Adipocyte (in vitro differentiated cells): ENCODE measurements around the gene C5orf24.

Experiments used
- DNase-seq: peaks from one replicate; pipeline ENCODE4 v3.0.0-alpha.2; 2015; ENCODE audit warnings: low read depth
- H3K27me3 ChIP-seq: replicated peaks from 2 replicates; pipeline ENCODE4 v1.7.0; 2013; ENCODE audit warnings: mild to moderate bottlenecking, low read length, moderate library complexity; ENCODE audit not compliant: control insufficient read depth, insufficient read depth
- H3K36me3 ChIP-seq: 2 replicates; pipeline ENCODE4 v1.7.0; 2013; ENCODE audit warnings: low read length, mild to moderate bottlenecking, moderate library complexity; ENCODE audit not compliant: control insufficient read depth, insufficient read depth, severe bottlenecking
- H3K4me1 ChIP-seq: 2 replicates; pipeline ENCODE4 v1.7.0; 2013; ENCODE audit warnings: mild to moderate bottlenecking, low read length, moderate library complexity; ENCODE audit not compliant: control insufficient read depth, insufficient read depth
- H3K4me3 ChIP-seq: 2 replicates; pipeline ENCODE4 v1.7.0; 2013; ENCODE audit warnings: mild to moderate bottlenecking, low read length, moderate library complexity
- H3K9ac ChIP-seq: 2 replicates; pipeline ENCODE4 v1.7.0; 2013; ENCODE audit warnings: mild to moderate bottlenecking, low read length, moderate library complexity
- H3K9me3 ChIP-seq: 2 replicates; pipeline ENCODE4 v1.7.0; 2013; ENCODE audit warnings: mild to moderate bottlenecking, low read length, moderate library complexity; ENCODE audit not compliant: control insufficient read depth

C5orf24 gene

GRCh38 chr5:134889335-134889734 lies 43.6 kb downstream of the C5orf24 start:
- H3K9ac ChIP-seq, result no peak overlapping the region
- no peak for DNase-seq
- no peaks in the 10 kb centered on the region for H3K4me1 ChIP-seq
- no peaks in the 10 kb centered on the region for H3K9me3 ChIP-seq
- H3K36me3 ChIP-seq, result no peaks in the 10 kb centered on the region
- H3K27me3 ChIP-seq, result no peaks in the 10 kb centered on the region
- H3K4me3 ChIP-seq, result no peak overlapping the region

GRCh38 chr5:134891473-134891872 lies 45.7 kb downstream of the C5orf24 start:
- Histone ChIP-seq H3K9me3 (no peaks in the 10 kb centered on the region), H3K4me3 (no peak overlapping the region), H3K4me1 (no peaks in the 10 kb centered on the region), H3K27me3 (no peaks in the 10 kb centered on the region), H3K9ac (no peak overlapping the region), H3K36me3 (peaks cover 4% of the 10 kb centered on the region)
- no peak for DNase-seq

- no peaks in the 10 kb centered on the region for H3K9me3 ChIP-seq
- H3K4me3 ChIP-seq, result no peak overlapping the region
- H3K27me3 ChIP-seq, result no peaks in the 10 kb centered on the region
- no peaks in the 10 kb centered on the region for H3K4me1 ChIP-seq
- no peak overlapping the region for H3K9ac ChIP-seq
- peaks cover 6% of the 10 kb centered on the region for H3K36me3 ChIP-seq
- no peak for DNase-seq
These were observed 46.5 kb downstream of the C5orf24 start for GRCh38 chr5:134892282-134892681.

GRCh38 chr5:134892926-134893325 lies 47.2 kb downstream of the C5orf24 start:
- Histone ChIP-seq H3K4me3 (no peak overlapping the region), H3K27me3 (no peaks in the 10 kb centered on the region), H3K36me3 (peaks cover 9% of the 10 kb centered on the region), H3K9ac (no peak overlapping the region), H3K4me1 (no peaks in the 10 kb centered on the region), H3K9me3 (no peaks in the 10 kb centered on the region)
- no peak for DNase-seq

GRCh38 chr5:134893748-134894505 lies 48.2 kb downstream of the C5orf24 start:
- Histone ChIP-seq H3K4me1 (no peaks in the 10 kb centered on the region), H3K27me3 (no peaks in the 10 kb centered on the region), H3K9me3 (no peaks in the 10 kb centered on the region), H3K9ac (no peak overlapping the region), H3K4me3 (no peak overlapping the region), H3K36me3 (peaks cover 9% of the 10 kb centered on the region)
- no peak for DNase-seq

GRCh38 chr5:134902071-134902801 lies 56.5 kb downstream of the C5orf24 start:
- Histone ChIP-seq H3K4me3 (no peak overlapping the region), H3K9me3 (no peaks in the 10 kb centered on the region), H3K27me3 (no peaks in the 10 kb centered on the region), H3K36me3 (peaks cover 14% of the 10 kb centered on the region), H3K9ac (no peak overlapping the region), H3K4me1 (no peaks in the 10 kb centered on the region)
- DNase-seq, result no peak

GRCh38 chr5:134904610-134905245 lies 59.0 kb downstream of the C5orf24 start, which contains the start of gene PCBD2:
TSS of gene PCBD2 (plus strand) at chr5:134905131. CDS start at chr5:134905140, 9 bp downstream.
- DNase-seq, result peak; percentile 95

GRCh38 chr5:134905246-134905996 lies 59.7 kb downstream of the C5orf24 start:
- Histone ChIP-seq H3K9ac (peak overlapping the region; percentile 96), H3K9me3 (no peaks in the 10 kb centered on the region), H3K4me1 (no peaks in the 10 kb centered on the region), H3K36me3 (no peaks in the 10 kb centered on the region), H3K27me3 (no peaks in the 10 kb centered on the region), H3K4me3 (peak overlapping the region; percentile 96)
- DNase-seq, result peak; percentile 88

More at GRCh38 chr5:134904610-134905245, 59.0 kb downstream of the C5orf24 start, which contains the start of gene PCBD2:
- H3K27me3 ChIP-seq, result no peaks in the 10 kb centered on the region
- H3K4me1 ChIP-seq, result no peaks in the 10 kb centered on the region
- peak within 1 kb of the TSS; percentile 96 for H3K9ac ChIP-seq
- peak within 1 kb of the TSS; percentile 96 for H3K4me3 ChIP-seq
- peaks cover 3% of the 10 kb centered on the region for H3K36me3 ChIP-seq
- H3K9me3 ChIP-seq, result no peaks in the 10 kb centered on the region

- Histone ChIP-seq H3K36me3 (no peaks in the 10 kb centered on the region), H3K9me3 (no peaks in the 10 kb centered on the region), H3K4me3 (no peak overlapping the region), H3K4me1 (no peaks in the 10 kb centered on the region), H3K9ac (no peak overlapping the region), H3K27me3 (no peaks in the 10 kb centered on the region)
- DNase-seq, result no peak
These were observed 61.0 kb downstream of the C5orf24 start for GRCh38 chr5:134906811-134907210.
